Islet precursor cell (in vitro differentiated cells): ENCODE measurements around the gene AFF3.

Experiments
- DNase-seq: peaks from one replicate; pipeline ENCODE4 v3.0.0-alpha.2; 2018

AFF3 gene

DNA sequence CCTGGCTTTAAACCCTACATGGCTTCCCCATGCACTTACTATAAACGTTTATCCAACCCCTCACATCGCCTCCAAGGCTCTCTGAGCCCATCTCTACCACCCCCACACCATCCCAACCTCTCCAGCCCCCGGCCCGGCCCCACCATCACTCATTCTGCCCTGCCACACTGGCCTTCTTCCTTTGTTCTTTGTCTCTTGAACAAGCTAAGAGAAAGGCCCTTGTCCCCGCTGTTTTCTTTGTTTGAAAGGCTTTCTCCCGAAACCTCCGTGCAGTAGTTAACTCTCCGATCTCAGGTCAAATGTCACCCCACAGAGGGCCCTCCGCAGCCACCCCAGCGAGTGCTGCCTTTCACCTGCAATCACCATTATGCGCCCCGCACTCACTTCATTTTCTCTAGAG is 100.4 kb downstream of the AFF3 start:
- DNase-seq, result no peak

DNA sequence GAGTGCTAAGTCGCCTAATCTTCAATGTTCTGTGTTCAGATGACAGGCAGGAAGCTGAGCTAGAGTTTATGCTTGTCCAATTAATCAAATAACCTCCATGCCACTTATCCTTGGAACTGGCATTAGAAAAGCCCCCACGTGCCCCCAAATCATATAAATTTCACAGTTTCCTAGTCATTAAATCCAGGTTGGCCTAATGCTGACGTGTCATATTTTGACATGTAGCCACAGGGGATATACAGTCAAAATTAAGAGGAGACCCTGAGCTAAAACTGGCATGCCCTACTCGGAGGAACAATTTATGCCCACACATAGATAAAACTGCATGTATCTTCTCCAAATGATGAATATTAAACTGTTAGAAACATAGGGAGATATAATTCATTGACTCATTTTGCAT is 101.0 kb downstream of the AFF3 start:
- no peak for DNase-seq

DNA sequence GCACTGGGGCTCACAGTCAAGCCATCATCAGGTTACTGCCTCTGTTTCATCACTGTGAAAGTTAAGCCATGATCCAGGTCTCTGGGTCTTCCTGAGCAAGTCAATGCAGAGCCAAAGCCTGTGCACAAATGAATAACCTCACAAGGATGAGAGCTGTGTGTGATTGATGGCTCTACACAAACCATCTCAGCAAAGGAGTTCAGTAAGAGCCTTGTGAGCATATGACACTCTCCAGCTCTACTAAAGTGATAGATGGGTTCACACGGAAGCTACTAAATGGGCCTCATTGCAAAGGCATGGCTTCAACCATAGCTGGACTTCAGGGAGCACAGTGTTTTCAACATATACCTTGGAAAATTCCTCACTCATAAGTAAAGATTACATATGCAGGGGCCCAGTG is 101.5 kb downstream of the AFF3 start:
- no peak for DNase-seq

DNA sequence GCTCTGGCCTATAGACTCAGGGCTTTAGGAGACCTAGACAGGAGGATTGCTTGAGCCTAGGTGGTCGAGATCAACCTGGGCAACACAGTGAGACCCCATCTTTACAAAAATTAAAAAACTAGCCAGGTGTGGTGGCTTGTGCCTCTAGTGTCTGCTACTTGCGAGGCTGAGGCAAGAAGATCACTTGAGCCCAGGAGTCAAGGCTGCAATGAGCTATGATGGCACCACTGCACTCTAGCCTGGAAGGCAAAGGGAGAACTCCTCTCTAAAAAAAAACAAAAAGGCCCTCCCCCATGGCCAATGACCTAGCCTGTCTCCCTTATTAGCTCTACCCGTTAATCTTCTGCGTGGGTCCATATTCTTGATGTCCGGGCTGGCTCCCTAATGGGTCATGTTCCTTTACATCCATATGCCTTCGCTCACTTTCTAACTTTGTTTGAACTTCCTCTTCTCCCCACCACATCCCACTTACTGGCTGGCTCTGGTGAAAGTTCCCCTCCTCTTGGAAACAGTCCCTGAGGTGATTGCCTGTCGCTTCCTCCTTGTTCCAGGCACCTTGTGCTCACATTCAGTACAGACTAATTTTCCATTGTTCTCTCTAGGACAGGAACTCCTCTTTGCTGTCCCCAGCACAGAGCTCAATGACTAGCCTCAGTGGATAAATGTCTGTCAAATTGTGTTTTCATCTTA is 103.0 kb downstream of the AFF3 start:
- DNase-seq, result no peak

DNA sequence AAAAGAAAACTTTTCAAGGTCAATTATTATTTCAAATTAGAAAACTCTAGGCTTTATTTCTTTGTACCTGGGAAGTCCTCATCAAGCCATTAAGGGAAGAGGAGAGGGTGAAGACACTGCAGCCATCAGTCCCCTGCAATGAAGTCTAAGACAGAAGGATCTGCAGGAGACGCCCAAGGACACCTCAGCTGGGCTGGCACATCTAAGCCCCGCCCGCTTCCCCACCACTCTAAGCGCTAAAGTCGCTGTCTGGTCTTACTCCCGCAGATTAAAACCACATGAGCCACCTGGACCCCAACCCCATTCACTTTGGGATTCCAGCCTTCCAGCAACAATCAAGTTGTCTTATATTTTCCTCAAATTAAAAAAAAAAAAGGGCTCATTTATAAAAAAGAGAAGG is 104.4 kb downstream of the AFF3 start:
- DNase-seq, result no peak

DNA sequence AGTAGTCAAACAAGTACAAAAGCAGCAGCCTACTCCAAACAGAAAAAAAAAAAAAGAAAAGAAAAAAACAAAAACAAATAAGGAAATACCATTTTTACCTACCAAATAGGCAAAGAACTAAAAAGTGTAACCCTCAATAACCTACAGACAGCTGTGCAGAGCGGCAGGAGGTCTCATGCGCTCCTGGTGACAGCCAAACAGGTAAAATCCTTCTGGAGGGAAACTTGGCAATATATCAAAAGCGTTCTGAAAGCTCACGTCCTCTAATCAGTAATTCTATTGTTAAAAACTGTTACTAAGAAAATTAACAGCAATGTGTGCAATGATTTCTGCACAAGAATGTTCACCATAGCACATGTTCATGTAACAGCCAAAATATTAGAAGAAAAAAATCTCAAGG is 105.6 kb downstream of the AFF3 start:
- no peak for DNase-seq

DNA sequence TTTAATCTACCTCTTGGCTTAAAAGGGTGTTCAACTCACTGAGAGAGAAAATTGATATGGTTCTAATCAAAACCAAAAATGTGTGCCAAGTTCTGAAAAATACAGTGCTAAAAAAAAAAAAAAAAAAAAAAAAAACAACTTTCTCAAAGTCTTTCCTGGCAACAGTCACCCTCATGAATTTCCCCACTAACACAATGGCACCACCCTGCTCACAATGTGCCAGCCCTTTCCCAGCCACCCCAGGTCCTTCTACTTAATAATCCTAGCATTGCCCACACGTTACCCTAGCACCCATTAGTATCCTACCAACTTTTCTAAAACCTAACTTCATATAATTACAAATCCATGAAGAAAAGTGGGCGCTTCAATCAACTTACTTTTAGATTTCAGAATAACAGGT is 106.4 kb downstream of the AFF3 start:
- DNase-seq, result no peak

DNA sequence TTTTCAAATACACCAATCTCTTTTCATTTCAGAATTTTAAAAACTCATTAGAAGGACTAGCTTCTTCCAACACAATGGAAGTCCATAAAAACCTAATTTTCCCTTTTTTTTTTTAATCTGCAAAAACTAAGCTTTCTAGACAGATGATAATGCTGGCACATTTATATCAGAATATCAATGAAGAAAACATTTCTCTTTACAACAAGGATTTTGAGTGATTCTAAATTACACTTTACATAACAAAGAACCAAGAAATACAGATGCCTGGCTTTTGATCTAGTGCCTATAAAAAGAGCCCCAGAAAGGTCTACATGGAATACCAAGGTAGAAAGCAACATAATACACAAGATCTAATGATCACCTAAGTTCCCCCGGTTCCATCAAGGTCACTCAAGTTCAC is 108.0 kb downstream of the AFF3 start:
- no peak for DNase-seq

DNA sequence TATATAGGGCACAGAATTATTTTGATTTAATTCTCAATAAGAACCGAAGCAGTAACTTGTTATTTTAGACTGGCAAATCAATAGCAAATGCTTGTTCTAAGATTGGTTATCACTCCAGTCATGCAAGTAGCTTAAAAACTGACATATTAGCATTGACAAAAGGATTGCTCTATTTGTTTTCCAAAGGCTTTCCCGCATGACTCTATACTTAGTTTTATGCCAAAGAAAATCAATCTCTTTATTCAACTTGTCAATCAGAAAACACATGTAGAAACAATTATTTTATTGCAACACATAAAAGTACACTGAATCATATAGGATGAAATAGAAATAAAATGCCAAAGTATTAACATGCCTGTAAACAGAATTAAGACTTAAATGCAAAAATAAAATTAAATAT is 108.4 kb downstream of the AFF3 start:
- DNase-seq, result no peak

DNA sequence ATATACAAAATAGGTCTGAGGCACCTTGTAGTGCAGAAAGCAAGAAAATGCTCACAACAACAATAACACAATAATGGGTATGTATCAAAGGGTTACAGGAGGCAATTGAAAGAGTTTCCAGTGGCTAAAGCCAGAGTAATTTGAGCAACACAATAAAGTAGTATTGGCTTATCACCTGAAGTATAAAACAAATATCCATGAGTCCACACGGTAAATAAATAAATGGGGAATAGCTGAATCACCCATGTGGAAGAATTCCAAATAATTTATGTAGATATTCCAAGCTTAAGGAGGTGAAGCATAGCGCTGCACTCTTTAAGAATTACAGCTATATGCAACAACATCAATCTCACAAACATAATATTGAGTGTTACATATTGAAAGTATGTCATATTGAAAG is 110.8 kb downstream of the AFF3 start:
- DNase-seq, result no peak

DNA sequence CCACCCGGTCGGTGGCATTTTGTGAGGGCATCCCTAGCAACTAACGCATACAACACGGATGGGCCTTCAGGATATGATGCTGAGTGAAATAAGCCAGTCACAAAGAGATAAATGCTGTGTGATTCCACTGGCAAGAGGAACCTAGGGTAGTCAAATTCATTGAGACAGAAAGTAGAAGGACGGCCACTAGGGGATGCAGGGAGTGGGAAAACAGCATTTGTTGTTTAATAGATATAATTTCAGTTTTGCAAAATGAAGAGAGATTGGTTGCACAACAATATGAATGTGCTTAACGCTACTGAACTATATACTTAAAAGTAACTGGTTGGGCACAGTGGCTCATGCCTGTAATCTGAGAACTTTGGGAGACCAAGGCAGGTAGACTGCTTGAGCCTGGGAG is 112.9 kb downstream of the AFF3 start:
- peak; percentile 35 for DNase-seq

DNA sequence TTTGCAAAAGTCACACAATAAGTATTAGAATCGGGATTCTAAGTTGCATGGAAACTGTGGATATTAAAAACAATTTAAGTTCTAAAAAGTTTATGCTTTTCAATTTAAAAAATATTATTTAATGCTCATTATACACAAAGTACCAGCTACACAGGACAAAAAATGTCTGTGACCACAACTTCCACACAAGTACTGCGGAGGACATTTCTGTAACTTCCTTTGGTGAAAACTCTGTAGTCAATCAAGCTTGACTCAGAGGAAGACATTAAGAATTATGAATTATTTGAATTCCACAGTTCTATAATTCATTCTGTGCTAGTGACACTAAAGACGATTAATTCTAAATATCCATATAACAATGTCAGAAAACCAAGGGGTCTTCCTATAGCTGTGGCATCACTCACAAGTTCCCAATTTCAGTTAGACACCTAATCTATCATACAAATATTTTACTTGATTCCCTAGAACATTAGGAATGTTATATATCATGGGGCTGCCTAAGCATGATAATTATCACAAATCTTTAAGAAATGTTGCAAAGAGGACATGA is 120.5 kb downstream of the AFF3 start:
- DNase-seq, result no peak

DNA sequence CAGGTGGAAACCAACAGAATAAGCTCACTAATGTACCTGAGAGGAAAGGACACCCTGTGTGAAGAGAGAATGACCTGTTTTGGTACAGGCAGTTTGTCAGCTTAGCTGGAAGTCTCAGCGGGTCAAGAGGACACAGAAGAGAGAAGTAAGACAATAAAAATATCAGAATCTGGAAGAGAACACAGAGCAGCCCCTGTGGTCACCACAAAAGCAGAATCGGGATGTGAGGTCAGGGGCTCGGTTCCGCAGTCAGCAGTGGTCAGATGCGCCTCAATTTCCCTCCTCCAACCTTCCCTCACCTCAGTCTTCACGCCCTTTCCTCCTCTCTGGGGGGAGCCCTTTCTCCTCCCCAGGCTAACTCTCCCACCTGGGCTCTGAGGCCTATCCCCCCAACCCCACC is 122.9 kb downstream of the AFF3 start:
- no peak for DNase-seq

DNA sequence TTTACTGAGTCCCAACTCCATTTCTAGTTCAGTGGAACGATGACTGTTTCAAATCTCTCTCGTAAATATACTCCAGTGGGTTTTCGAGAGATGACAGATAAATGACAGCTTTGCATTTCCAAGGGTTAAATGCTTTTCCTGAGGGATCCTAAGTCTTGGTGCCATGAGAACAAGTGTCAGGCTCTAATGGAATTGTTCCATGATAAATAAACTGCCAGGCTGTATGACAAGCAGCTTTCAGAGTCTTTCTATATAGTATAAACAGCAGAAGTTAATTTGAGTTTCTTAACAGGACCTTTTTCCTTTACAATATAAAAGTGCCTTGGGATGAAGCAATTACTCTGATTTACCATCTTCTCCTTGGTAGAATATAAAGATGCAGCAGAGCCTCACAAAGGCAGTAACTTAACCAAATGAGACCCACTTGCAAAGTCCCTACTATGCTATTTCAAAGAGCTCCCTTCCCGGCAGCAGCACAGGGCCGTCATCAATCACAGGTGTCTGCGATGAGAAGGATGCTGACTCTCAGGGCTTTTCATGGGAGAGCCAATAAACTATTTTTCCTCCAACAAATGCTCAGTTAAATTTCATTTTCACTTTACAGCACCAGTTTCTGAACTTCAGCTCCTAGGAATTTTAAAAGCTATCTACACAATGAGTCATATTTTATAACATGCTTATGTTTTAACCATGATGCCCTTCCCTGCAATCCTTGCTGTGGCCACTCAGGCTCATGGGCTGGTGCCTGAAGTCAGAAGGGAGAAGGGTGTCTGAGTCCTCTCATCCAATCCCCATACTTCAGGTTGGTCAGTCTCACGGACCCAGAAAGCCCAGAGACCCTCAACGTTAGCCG is 123.8 kb downstream of the AFF3 start:
- DNase-seq, result no peak

DNA sequence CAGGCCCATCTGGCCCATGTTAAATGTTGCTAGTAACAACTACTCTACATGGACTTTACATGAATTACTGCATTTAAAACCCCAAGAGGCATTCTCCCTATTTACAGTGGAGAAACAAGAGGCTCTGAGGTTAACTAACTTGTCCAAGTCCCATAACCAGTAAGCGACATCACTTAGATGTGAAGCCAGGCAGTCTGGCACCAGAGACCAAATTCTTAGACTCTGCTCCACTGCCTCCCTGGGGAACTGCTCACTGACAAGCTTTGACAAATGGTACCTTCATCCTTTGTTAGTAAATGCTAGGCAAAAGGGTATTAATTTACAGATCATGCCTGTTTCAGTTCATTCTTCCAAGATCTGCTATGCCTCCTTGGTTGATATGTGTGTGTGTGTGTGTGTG is 124.8 kb downstream of the AFF3 start:
- DNase-seq, result no peak

DNA sequence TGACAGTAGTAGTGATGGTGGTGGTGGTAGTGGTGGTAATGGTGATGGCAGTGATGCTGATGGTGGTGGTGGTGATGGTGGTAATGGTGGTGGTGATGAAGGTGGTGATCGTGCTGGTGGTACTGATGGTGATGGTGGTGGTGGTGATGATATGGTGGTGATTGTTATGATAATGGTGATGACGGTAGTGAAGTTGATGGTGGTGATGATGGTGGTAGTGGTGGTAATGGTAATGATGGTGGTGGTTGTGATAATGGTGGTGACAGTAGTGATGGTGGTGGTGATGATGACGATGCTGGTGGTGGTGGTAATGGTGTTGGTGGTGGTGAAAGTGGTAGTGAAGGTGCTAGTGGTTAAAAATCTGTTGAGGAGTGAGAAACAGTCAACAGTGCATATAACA is 125.6 kb downstream of the AFF3 start:
- DNase-seq, result no peak

DNA sequence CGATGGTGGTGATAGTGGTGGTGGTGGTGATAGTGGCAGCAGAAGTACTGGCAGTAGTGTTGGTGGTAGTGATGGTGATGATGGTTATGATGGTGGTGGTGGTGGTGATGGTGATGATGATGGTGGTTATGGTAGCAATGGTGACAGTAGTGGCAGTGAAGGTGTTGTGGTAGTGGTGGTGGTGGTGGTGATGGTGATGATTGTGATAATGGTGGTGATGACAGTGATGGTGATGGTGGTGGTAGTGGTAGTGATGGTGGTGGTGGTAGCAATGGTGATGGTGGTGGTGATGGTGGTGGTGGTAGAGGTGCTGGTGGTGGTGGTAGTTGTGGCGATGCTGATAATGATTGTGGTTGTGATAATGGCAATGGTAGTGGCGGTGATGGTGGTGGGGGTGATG is 126.5 kb downstream of the AFF3 start:
- DNase-seq, result no peak

DNA sequence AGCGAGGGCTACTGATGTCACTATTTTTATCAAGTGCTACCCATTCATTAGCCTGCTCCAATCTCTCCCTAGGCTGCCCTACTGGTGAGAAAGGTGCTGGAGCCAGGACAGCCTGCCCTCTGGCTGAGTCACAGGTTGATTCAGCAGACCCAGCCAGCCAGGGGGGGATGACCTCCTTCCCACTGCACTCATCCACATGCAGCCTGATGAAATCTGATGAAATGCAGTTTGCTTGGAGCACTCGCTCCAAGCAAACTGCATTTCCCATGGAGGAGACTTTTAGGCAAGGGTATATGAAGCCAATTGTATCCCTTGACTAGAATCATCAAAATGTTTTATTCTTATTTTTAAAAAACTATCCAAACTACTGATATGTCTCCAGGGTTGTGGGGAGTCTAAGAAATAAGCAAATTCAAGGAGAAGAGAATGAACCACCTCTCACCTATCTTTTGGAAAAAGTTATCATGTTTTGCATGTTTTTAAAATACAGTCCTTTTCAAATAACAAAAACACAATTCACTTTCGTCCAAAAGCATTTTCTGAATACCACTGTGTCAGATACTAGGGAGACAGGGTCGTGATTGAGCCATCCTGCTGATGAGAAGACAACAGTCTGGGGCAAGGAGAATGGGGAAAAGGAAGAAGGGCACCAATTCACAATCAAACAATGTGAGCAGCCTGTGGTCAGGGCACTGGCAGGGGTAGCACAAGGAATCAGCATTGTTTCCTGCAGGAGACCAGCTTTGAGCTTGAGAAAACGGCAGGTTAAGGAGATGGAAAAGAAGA is 128.3 kb downstream of the AFF3 start:
- peak; percentile 95 for DNase-seq

DNA sequence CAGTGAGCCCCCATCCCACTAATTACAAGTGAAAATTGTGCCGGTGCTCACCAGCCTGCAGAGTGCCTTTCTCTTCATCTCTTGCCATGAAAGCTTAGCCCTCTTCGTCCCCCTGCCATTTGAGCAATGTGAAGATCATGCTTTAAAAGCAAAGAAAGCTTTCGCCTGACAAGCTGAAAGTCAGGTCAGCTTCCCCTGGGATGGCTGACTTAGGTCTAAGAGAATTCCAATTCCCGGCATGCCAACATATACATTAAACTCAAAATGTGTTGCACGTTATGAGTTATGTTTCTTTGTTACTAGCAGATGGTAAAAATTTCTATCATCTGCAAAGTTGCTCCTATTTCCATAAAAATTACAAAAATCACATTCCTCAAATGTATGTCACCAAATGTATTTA is 129.8 kb downstream of the AFF3 start:
- DNase-seq, result no peak

DNA sequence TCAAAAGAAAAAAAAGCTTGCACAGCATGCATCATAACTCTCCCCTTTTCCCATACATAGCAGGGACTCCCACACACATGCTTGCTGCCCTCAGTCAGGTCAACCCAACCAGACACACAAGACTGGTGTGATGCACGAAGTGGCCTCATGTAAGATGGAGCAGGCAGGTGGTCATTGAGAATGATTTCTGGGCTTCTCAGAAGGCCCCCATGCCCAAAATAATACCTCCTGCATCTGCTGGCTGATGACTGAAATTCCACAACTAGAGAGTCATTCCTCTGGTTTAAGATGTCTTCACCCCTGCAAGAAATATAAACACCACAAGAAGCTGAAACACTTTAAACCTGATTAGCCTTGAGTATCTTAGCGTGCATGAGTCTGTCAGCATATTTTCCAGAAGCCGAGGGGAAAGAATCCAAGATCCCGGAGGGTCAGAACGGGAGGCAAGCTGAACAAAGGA is 131.1 kb downstream of the AFF3 start:
- no peak for DNase-seq

DNA sequence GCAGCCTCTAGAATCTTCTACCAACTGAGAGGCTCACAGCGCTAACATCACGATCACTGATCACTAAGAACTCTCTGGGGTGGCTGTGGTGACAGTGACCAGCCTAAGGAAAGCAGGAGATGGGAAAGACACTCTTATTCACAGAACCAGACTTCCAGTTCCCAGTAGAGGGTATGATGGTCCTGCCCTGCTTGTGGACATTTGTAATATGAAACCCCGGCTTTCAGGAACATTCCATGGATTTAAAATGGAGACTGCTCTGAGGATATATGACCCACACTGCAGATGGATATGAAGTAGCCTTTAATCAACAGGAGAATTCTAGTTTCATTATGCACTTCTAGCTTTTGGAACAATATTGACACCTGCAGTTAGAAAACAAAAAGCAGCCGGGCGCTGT is 131.8 kb downstream of the AFF3 start:
- no peak for DNase-seq

DNA sequence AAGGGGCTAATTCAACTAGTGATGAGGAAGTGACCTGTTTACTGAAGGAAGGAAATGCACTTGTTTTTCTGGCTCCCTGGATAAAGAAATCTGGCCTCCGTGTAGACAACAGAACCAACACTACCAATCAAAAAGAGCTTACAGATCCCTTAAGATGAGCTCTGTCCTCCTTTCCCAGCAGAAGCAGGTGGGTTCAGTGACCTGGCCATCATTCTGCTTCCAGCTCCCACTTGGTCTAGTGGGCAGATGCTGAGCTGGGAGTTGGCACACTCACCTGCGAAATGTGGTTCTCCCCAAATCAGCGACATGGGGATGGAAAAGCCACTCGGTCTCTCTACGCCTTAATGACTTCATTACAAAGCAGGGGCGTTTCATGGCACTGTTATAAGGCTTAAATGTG is 132.6 kb downstream of the AFF3 start:
- DNase-seq, result no peak

DNA sequence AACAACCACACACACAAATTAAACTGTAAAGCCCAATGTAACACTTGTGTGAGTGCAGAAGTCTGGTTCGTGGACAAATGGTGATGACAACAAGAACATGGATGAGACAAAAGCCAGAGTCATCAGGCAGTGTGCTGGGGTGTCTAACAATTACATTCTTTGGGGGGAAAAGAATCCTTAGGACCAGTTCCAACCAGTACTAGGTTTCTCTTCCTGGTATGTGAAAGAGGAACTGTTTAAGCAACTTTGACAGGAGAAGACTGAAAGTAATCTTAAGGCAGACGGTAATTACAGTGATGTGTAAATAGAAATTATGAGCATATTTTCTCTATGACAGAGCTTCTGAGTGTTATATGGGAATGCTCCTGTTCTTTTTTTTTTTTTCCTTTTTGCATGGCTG is 133.4 kb downstream of the AFF3 start:
- no peak for DNase-seq

DNA sequence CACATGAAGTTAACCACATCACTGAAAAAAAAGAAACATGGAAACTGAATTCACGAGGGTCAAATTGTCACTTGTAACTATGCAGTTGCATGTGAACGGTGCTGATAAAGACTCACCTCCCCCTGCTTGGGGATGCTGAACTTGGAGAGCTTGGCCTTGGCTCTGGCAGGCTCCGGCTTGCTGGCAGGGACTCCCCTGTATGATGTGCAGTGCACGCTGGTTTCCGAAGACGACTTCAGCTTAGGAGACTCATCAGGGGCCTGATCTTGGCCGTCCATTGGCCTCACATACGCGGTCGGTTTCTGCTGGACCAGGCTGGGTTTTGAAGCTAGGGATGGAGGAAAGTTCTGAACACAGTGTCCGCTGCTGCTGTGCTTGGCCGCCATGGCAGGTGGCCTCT is 135.9 kb downstream of the AFF3 start:
- DNase-seq, result no peak
